ENCODE data around the gene DNAL1.

GRCh38 chr14:73741876-73742519 lies 97.2 kb downstream of the DNAL1 start:
- TF ChIP-seq EZH2 (IDR thresholded peaks at IDR 0.05; ENCODE audit: insufficient read depth, poor library complexity, severe bottlenecking), result no peak
- TF ChIP-seq EZH2phosphoT487 (IDR thresholded peaks at IDR 0.05; ENCODE audit: insufficient read depth, low read depth), result no peak
